PC-9 (cell line): ENCODE measurements around the gene ANKRD33B.

Source experiments
- CTCF ChIP-seq: fragments of 200-600 bp; sonication (generic); conservative IDR thresholded peaks from 2 replicates; pipeline ENCODE4 v1.6.1; 2017; ENCODE audit warnings: mixed run types, antibody characterized with exemption, mild to moderate bottlenecking, moderate library complexity
- EZH2 ChIP-seq: fragments of 200-600 bp; sonication (generic); IDR thresholded peaks from 2 replicates; pipeline ENCODE4 v1.8.0; 2017; ENCODE audit warnings: antibody characterized with exemption, low read depth

GRCh38 chr5:10647640-10648039, 83.8 kb downstream of the ANKRD33B start:
- TF ChIP-seq CTCF (no peak), EZH2 (no peak)
